Panc1 (cell line): ENCODE measurements around the gene FBXL12. TPM values are rescaled to one million over a fixed set of nuclear protein-coding genes. Genes with fewer than 3 reads are reported as not detected.

Experiments used
- ATAC-seq: fragments of 200-7000 bp; cut with Tn5 transposase; 2 replicates; pipeline ENCODE4 v1.9.1; 2020; ENCODE audit warnings: mild to moderate bottlenecking, moderate library complexity
- BruUV-seq: library from RNA; stranded (reverse); fragments of 400-500 nt; replicated peaks from 2 replicates; lab custom pipeline; 2021; lab: Mats Ljungman, UMichigan
- CTCF ChIA-PET: fragments of 300-600 bp; sonication (Branson Sonifier 250); formaldehyde crosslinking; loops from one replicate; lab custom pipeline; 2022; ENCODE audit warnings: antibody characterized with exemption; lab: Charles Lee
- POLR2A ChIA-PET: fragments of 300-600 bp; sonication (Branson Sonifier 250); formaldehyde crosslinking; loops from one replicate; lab custom pipeline; 2022; ENCODE audit warnings: antibody characterized with exemption; lab: Charles Lee
- DNase-seq: peaks from one replicate; pipeline ENCODE4 v3.0.0-alpha.2; 2010; ENCODE audit warnings: low read depth, low spot score
- H3K27ac ChIP-seq: 2 replicates; pipeline ENCODE4 v1.5.1; 2011; ENCODE audit warnings: mild to moderate bottlenecking, low read length, inconsistent platforms
- H3K27me3 ChIP-seq: fragments of 200-500 bp; sonication (Bioruptor generic); 2 replicates; pipeline ENCODE4 v1.6.0; 2014; ENCODE audit warnings: low read length, inconsistent platforms; ENCODE audit not compliant: control insufficient read depth, insufficient read depth
- H3K36me3 ChIP-seq: fragments of 200-500 bp; sonication (Bioruptor generic); 2 replicates; pipeline ENCODE4 v1.5.1; 2014; ENCODE audit warnings: inconsistent platforms, mild to moderate bottlenecking, low read length, moderate library complexity; ENCODE audit not compliant: control insufficient read depth, insufficient read depth
- H3K4me1 ChIP-seq: 2 replicates; pipeline ENCODE4 v1.5.1; 2011; ENCODE audit warnings: inconsistent platforms, mild to moderate bottlenecking, low read length, moderate library complexity; ENCODE audit not compliant: control insufficient read depth, insufficient read depth
- H3K4me3 ChIP-seq, 2 experiments: 2 replicates each; pipeline ENCODE4 v1.5.1; 2011 to 2012; ENCODE audit warnings: low read depth in 2 of 2, low read length in 2 of 2, mild to moderate bottlenecking in 2 of 2, inconsistent platforms in 1 of 2, moderate library complexity in 1 of 2
- H3K9me3 ChIP-seq: fragments of 200-500 bp; sonication (Bioruptor generic); 2 replicates; pipeline ENCODE4 v1.5.1; 2014; ENCODE audit warnings: low read depth, mild to moderate bottlenecking, inconsistent platforms, low read length, moderate library complexity; ENCODE audit not compliant: control insufficient read depth, insufficient read depth
- CTCF ChIP-seq: fragments of 450-650 bp; IDR thresholded peaks from 2 replicates; pipeline ENCODE4 v1.5.1; 2017; ENCODE audit warnings: mild to moderate bottlenecking
- POLR2AphosphoS5 ChIP-seq: IDR thresholded peaks from 2 replicates; pipeline ENCODE4 v1.6.1; 2012; ENCODE audit warnings: mild to moderate bottlenecking, low read depth, low read length, moderate library complexity
- REST ChIP-seq, 2 experiments: IDR thresholded peaks; 2 replicates each; pipeline ENCODE4 v1.6.1; 2011 to 2012; ENCODE audit warnings: low read depth in 2 of 2, control low read depth in 1 of 2, low read length in 1 of 2, mild to moderate bottlenecking in 1 of 2, moderate library complexity in 1 of 2; ENCODE audit not compliant: insufficient read depth in 1 of 2
- SIN3A ChIP-seq: IDR thresholded peaks from 2 replicates; pipeline ENCODE4 v1.6.1; 2012; ENCODE audit warnings: low read depth, mild to moderate bottlenecking, low read length, moderate library complexity, borderline replicate concordance; ENCODE audit not compliant: insufficient read depth
- TCF7L2 ChIP-seq: IDR thresholded peaks from 2 replicates; pipeline ENCODE4 v1.6.1; 2011; ENCODE audit warnings: mild to moderate bottlenecking, low read depth, low read length, inconsistent platforms
- in situ Hi-C: cut with HindIII; loops from 2 replicates; pipeline ENCODE4 v1.10.0; 2016; ENCODE audit warnings: low sequenced_read_pairs, low pct_unique_long_range_greater_than_20kb
- intact Hi-C: fragments of 100-400 bp; cut with micrococcal nuclease; formaldehyde crosslinking; loops from one replicate; pipeline ENCODE4 v1.10.0; 2022; ENCODE audit not compliant: unreplicated experiment
- total RNA-seq: library from RNA; stranded (reverse); gene quantifications from one replicate; pipeline ENCODE4 v1.2.1, GENCODE V29; 2021; ENCODE audit not compliant: unreplicated experiment

The FBXL12 gene
- total RNA-seq, 1 experiment from 2014 or later = 29.2 TPM

GRCh38 chr19:9797871-9798270, 21.0 kb downstream of the FBXL12 start:
- Histone ChIP-seq H3K27me3 (no peaks in the 10 kb centered on the region), H3K4me1 (no peaks in the 10 kb centered on the region), H3K4me3 (no peak overlapping the region), H3K36me3 (no peaks in the 10 kb centered on the region), H3K9me3 (no peaks in the 10 kb centered on the region), H3K27ac (no peak overlapping the region)
- ChIA-PET CTCF (interaction anchor here (0.6 kb wide), 1 partner anchor 172 kb away, joined by 6 read pairs; no protein-coding TSS in a partner anchor), POLR2A (no interaction called here)
- ATAC-seq = no peak
- no TSS peak for BruUV-seq
- no peak for DNase-seq
- TF ChIP-seq TCF7L2 = no peak
- TF ChIP-seq POLR2AphosphoS5 = no peak
- no peak for TF ChIP-seq REST (IDR thresholded peaks at IDR 0.05; ENCODE audit: insufficient read depth in 1 of 2, low read depth in 2 of 2, low read length in 1 of 2)
- TF ChIP-seq CTCF = no peak
- TF ChIP-seq SIN3A = no peak
- in situ Hi-C loops = no loop called here
- intact Hi-C loops = loop anchor here (5.0 to 10.0 kb wide), 2 partner anchors 213 to 661 kb away; partner anchors contain the start of gene ZNF121

DNA sequence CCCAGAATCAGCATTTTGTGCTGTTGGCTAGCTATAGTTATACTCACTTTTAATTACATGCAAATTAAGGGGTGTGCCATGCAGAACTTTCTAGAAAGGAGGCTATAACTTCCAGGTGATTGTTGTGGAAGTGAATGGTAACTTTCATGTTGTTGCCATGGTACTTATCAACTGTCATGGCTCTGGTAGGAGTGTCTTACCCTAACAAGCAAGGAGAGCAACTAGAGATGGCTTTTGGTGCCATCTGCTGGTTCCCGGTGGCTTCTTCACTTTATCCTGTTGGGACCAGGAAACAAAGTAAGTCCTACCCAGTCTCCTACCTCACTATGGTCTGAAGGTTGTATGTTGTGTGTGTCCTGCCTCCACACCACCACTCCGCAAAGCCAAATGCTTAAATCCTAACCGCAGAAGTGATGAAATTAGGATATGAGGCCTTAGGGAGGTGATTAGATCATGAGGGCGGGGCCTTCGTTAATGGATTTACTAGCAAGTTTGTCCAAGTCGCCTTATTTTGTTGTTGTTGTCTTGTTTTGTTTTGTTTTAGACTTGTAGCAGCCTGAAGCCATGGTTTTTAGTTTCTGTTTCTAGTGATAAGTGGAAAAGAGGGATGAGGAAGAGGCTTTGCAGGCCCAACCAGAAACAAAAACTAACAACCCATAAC, 22.6 kb downstream of the FBXL12 start:
- TF ChIP-seq CTCF = peak; percentile 82
- no peak for TF ChIP-seq POLR2AphosphoS5
- no TSS peak for BruUV-seq
- Histone ChIP-seq H3K4me1 (no peaks in the 10 kb centered on the region), H3K4me3 (0 out of 4 replicates have a peak overlapping the region, but pooled peaks of 1 of the 2 experiments have one; percentile 14), H3K27ac (no peak overlapping the region), H3K36me3 (no peaks in the 10 kb centered on the region), H3K9me3 (no peaks in the 10 kb centered on the region), H3K27me3 (no peaks in the 10 kb centered on the region)
- in situ Hi-C loops (no loop called here), intact Hi-C loops (loop anchor here (5.0 to 10.0 kb wide), 2 partner anchors 211 to 659 kb away; partner anchors contain the start of gene ZNF121)
- ChIA-PET CTCF (no interaction called here), POLR2A (interaction anchor here (0.5 kb wide), 1 partner anchor 121 kb away, joined by 15 read pairs; the partner anchor contains the start of gene ZNF562)
- peak; percentile 88 for DNase-seq
- ATAC-seq = peak; percentile 71
